ENCODE measurements around the gene TLK1. TPM values are rescaled to one million over a fixed set of nuclear protein-coding genes. Genes with fewer than 3 reads are reported as not detected.

TLK1 gene
- total RNA-seq, 1 donor from 2014 or later, result 106 TPM

DNA sequence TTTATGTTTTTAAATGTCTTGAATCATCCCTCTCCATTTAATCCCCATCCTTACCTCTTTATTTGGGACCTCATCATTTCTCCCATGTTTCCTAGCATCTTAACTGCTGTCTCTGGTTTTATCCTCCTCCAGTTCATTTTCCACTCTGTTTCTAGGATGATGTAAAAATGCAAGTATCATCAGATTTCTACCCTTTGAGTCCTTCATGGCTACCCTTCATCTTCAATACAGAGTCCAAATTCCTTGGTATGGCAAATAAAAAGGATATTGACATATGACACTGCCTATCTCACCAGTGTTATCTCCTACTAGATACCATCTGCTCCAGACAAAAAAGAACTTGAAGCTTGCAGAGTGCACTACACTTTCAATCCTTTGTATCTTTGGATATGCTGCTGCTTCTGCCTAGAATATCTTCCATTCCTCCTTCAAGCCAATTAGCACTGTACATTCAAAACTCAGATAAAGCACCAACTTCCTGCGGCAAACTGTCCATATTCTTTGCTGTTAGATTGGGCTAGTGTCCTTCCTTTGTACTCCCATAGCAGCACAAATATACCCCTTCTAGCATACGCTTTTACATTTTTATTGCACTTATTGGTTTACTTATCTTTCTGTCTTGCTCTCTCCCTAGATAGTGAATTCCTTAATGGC is 24.6 kb upstream of the TLK1 start:
- H3K9me3 Mint-ChIP-seq, result no peaks in the 10 kb centered on the region
- DNase-seq (ENCODE audit: low spot score), result no peak
- no peaks in the 10 kb centered on the region for H3K36me3 Mint-ChIP-seq (ENCODE audit: low read depth)
- peaks cover 17% of the 10 kb centered on the region for H3K4me1 Mint-ChIP-seq (ENCODE audit: low read depth)
- H3K4me3 Mint-ChIP-seq, result no peak overlapping the region
- no peak overlapping the region for H3K27ac Mint-ChIP-seq
- intact Hi-C loops (cut with micrococcal nuclease), result no loop called here
- H3K27me3 Mint-ChIP-seq (ENCODE audit: insufficient read depth), result peaks cover 2% of the 10 kb centered on the region

DNA sequence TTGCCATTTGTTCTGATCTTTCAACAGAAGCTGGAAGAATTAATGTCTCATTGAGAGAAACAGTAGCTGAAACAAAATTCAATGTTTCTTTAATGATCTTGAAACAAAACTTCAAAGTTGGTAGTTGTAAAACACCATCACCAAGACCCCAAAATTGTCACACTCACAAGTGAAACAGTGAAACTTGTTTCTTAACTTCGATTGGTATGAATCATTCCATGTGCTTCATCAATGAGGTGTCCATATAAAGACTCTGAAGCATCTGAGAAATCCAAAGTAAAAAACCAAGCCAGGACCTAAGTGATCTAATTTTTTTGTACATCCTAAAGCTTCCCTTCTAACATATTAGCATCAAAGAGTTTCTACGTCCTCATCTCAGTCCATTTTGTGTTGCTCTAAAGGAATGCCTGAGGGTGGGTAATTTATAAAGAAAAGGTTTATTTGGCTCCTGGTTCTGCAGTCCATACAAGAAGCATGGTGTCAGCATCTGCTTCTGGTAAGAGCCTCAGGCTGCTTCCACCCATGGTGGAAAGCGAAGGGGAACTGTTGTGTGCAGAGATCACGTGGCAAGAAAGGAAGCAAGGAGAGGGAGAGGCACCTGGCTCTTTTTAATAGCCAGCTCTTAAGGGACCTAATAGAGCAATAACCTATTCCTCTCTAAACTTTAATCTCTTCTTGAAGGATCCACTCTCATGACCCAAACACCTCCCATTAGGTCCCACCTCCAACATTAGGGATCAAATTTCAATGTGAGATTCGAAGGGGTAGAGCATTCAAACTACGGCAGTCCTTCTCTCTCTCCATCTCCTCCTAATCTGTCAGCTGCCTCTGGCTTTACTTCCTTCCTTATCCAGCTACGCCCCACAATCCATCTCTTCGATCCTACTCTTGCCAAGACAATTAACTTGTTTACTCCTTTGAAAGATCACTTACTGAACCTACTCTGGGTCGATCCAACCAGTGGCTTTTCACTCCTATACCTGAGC is 20.7 kb upstream of the TLK1 start:
- Mint-ChIP-seq H3K4me1 (ENCODE audit: low read depth) (peaks cover 17% of the 10 kb centered on the region), H3K4me3 (no peak overlapping the region), H3K36me3 (ENCODE audit: low read depth) (no peaks in the 10 kb centered on the region), H3K27me3 (ENCODE audit: insufficient read depth) (peaks cover 2% of the 10 kb centered on the region), H3K9me3 (no peaks in the 10 kb centered on the region), H3K27ac (no peak overlapping the region)
- DNase-seq (ENCODE audit: low spot score), result no peak
- intact Hi-C loops (cut with micrococcal nuclease), result no loop called here

DNA sequence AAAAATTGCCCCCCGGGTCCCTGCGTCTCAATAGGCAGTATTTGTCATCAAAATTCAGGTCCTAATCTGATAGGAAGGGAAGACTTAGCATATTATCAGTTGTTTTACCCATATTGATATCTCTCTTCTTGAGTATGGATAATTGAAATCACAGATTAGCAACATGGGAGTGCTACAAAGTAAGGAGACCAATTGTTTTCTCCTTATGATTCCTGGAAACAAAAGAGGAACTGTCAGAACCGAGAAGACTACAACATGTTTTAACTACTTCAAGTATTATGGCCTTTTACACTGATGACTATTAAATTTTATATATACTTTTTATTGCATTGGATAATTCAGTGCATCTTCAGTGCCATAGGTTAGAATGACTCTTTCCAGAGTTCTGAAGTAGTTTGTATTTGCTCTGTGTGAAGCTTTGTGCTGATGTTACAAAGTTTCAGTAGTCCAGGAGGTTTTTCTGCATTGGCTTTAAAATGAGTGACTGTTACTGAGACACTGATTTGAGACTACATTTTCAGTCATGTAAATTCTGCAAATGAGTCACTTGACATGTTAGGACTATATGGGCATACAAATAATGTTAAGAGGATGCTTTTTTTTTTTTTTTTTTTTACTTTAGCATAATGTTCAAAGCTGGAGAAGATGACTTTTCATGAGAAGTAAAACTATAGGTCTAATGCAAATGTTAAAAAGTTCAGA is 19.7 kb upstream of the TLK1 start:
- peaks cover 17% of the 10 kb centered on the region for H3K4me1 Mint-ChIP-seq (ENCODE audit: low read depth)

DNA sequence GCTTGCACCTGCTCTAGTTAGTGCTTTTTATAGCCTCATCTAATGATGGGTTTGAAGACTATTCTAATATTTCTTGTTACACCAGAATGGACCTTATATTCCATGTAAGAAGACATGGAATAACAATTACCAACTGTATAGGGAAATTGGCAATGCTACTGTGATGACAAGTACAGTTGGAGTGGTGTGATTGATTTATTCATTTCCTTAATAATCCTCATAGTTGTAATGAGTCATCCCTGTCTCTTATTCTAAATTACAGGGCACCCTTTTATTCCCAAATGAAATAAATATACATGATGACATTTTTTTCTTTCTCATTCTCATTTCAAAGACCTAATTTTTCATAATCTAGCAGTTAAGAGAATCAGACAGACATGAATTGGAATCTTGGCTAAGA is 18.3 kb upstream of the TLK1 start:
- Mint-ChIP-seq H3K36me3 (ENCODE audit: low read depth) (no peaks in the 10 kb centered on the region), H3K9me3 (no peaks in the 10 kb centered on the region), H3K27me3 (ENCODE audit: insufficient read depth) (peaks cover 2% of the 10 kb centered on the region), H3K27ac (no peak overlapping the region), H3K4me3 (no peak overlapping the region), H3K4me1 (ENCODE audit: low read depth) (peaks cover 21% of the 10 kb centered on the region)
- DNase-seq (ENCODE audit: low spot score), result no peak
- intact Hi-C loops (cut with micrococcal nuclease), result no loop called here

More for the DNA sequence above, 19.7 kb upstream of the TLK1 start:
- no peak for DNase-seq (ENCODE audit: low spot score)
- H3K9me3 Mint-ChIP-seq, result no peaks in the 10 kb centered on the region
- no peaks in the 10 kb centered on the region for H3K36me3 Mint-ChIP-seq (ENCODE audit: low read depth)
- intact Hi-C loops (cut with micrococcal nuclease), result no loop called here
- no peak overlapping the region for H3K4me3 Mint-ChIP-seq
- no peak overlapping the region for H3K27ac Mint-ChIP-seq
- H3K27me3 Mint-ChIP-seq (ENCODE audit: insufficient read depth), result peaks cover 2% of the 10 kb centered on the region

DNA sequence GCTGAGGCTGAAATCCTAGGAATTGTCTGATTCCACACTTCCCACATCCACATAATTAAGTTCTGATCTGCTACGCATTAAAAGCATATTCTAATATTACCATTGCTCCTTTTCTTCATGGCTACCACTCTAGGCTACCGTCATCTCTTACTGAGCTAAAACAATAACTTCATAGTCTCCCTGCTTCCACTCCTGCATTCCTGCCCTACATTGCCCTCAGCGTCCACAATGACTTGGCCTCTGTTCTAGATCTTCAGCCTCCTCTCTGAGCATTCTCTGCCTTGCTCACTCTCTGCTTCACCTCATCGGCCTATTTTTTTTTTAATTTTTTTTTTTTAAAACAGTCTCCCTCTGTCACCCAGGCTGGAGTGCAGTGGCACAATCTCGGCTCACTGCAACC is 15.8 kb upstream of the TLK1 start:
- Mint-ChIP-seq H3K4me3 (no peak overlapping the region), H3K4me1 (ENCODE audit: low read depth) (peaks cover 33% of the 10 kb centered on the region), H3K36me3 (ENCODE audit: low read depth) (peaks cover 3% of the 10 kb centered on the region), H3K9me3 (peaks cover 4% of the 10 kb centered on the region), H3K27me3 (ENCODE audit: insufficient read depth) (no peaks in the 10 kb centered on the region), H3K27ac (no peak overlapping the region)
- no peak for DNase-seq (ENCODE audit: low spot score)
- intact Hi-C loops (cut with micrococcal nuclease), result no loop called here

DNA sequence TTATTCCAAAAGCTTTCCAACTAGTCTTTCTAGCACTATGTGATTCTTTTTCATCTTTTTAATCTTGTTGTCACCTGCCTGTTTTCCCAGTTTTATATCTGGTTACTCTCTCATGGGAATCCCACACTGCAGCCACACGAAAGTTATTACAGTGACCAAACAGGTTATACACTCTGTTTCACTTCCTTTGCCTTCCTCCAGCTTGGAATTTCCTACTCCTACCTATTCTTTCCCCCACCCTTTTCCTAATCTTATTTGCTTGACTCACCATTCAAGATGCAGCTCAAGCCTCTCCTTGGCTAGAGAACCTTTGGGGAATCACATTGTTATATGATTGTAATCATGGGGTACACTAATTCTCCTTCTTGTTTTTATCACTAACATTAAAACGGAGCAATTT is 13.4 kb upstream of the TLK1 start:
- intact Hi-C loops (cut with micrococcal nuclease), result no loop called here
- Mint-ChIP-seq H3K9me3 (peaks cover 4% of the 10 kb centered on the region), H3K4me3 (no peak overlapping the region), H3K27ac (no peak overlapping the region), H3K27me3 (ENCODE audit: insufficient read depth) (peaks cover 2% of the 10 kb centered on the region), H3K4me1 (ENCODE audit: low read depth) (peaks cover 25% of the 10 kb centered on the region), H3K36me3 (ENCODE audit: low read depth) (peaks cover 4% of the 10 kb centered on the region)
- DNase-seq (ENCODE audit: low spot score), result no peak

DNA sequence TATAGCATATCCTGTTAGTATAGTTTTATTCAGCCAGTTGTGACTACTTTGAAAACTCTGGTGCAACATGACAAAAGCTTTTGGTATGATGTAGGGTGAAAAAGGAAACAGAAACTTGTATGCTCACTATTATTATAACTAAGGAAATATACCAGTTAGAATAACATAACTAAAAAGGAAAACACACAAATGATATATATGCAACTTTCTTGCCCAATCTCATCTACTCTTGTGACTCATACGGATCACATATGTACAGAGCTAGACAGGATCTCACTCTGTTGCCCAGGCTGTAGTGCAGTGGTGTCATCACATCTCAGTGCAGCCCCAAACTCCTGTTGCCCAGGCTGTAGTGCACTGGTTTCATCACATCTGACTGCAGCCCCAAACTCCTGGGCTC is 12.4 kb upstream of the TLK1 start:
- no peak overlapping the region for H3K4me3 Mint-ChIP-seq

DNA sequence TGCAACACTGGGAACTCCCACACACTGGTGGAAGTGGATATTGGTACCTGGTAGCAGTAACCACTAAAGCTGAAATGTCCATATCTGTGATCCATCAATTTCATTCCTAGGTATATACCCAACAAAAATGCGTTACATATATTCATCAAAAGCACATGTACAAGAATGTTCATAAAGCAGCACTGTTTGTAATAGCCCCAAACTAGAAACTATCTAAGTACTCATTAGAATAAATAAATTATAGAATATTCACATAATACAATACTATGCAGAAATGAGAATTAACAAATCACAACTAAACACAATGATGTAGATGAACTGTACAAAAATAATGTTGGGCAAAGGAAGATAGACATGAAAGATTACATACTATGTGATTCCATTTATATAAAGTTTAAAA is 11.1 kb upstream of the TLK1 start:
- Mint-ChIP-seq H3K4me3 (no peak overlapping the region), H3K27me3 (ENCODE audit: insufficient read depth) (peaks cover 6% of the 10 kb centered on the region), H3K9me3 (peaks cover 4% of the 10 kb centered on the region), H3K27ac (no peak overlapping the region), H3K4me1 (ENCODE audit: low read depth) (peaks cover 25% of the 10 kb centered on the region), H3K36me3 (ENCODE audit: low read depth) (peaks cover 4% of the 10 kb centered on the region)
- intact Hi-C loops (cut with micrococcal nuclease), result no loop called here
- DNase-seq (ENCODE audit: low spot score), result no peak

More for the DNA sequence above, 12.4 kb upstream of the TLK1 start:
- Mint-ChIP-seq H3K9me3 (peaks cover 4% of the 10 kb centered on the region), H3K4me1 (ENCODE audit: low read depth) (peaks cover 25% of the 10 kb centered on the region), H3K27ac (no peak overlapping the region), H3K36me3 (ENCODE audit: low read depth) (peaks cover 4% of the 10 kb centered on the region), H3K27me3 (ENCODE audit: insufficient read depth) (peaks cover 6% of the 10 kb centered on the region)
- no peak for DNase-seq (ENCODE audit: low spot score)
- intact Hi-C loops (cut with micrococcal nuclease), result loop anchor here (1.0 kb wide), 3 partner anchors 11 to 146 kb away; no protein-coding TSS in a partner anchor

DNA sequence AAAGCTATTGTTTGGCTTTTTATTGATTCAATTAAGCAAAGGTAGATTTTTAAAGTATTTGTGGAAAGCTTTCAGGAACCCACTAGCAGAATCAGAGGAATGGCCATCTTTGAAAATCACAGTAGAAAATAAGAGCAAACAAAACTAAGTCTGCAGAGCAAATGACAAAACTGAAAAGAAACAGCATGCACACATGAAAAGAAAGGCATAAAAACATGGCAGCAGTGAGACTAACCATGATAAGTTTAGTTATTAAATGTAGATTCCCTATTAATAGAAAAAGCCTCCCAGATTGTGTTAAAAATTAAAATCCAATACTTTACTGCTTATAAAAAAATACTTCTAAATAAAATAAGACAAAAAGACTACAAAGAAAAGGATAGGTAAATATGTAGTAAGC is 9.1 kb upstream of the TLK1 start:
- H3K27me3 Mint-ChIP-seq (ENCODE audit: insufficient read depth), result peaks cover 6% of the 10 kb centered on the region
- no peak overlapping the region for H3K27ac Mint-ChIP-seq
- peaks cover 4% of the 10 kb centered on the region for H3K9me3 Mint-ChIP-seq
- peaks cover 25% of the 10 kb centered on the region for H3K4me1 Mint-ChIP-seq (ENCODE audit: low read depth)
- H3K4me3 Mint-ChIP-seq, result no peak overlapping the region
- intact Hi-C loops (cut with micrococcal nuclease), result no loop called here
- peaks cover 4% of the 10 kb centered on the region for H3K36me3 Mint-ChIP-seq (ENCODE audit: low read depth)
- no peak for DNase-seq (ENCODE audit: low spot score)

DNA sequence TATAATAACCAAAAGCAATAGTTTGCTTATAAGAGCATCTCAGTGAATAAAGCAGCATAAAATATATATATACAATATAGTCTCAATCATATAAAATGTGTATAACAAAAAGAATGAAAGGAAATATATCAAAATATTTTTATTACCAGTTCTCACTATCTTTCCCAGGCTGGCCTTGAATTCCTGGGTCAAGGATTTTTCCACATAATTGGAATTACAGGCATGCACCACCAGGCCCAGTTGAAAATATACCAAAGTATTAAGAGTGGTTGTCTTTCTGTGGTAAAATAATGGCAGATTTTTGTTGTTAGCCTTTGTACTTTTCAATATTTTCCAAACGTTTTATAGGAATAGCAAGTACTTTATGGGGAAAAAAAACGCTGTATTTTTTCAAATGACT is 8.6 kb upstream of the TLK1 start:
- Mint-ChIP-seq H3K36me3 (ENCODE audit: low read depth) (peaks cover 4% of the 10 kb centered on the region), H3K9me3 (peaks cover 4% of the 10 kb centered on the region), H3K27ac (no peak overlapping the region), H3K27me3 (ENCODE audit: insufficient read depth) (peaks cover 6% of the 10 kb centered on the region), H3K4me1 (ENCODE audit: low read depth) (peaks cover 25% of the 10 kb centered on the region), H3K4me3 (no peak overlapping the region)
- no peak for DNase-seq (ENCODE audit: low spot score)
- intact Hi-C loops (cut with micrococcal nuclease), result no loop called here

DNA sequence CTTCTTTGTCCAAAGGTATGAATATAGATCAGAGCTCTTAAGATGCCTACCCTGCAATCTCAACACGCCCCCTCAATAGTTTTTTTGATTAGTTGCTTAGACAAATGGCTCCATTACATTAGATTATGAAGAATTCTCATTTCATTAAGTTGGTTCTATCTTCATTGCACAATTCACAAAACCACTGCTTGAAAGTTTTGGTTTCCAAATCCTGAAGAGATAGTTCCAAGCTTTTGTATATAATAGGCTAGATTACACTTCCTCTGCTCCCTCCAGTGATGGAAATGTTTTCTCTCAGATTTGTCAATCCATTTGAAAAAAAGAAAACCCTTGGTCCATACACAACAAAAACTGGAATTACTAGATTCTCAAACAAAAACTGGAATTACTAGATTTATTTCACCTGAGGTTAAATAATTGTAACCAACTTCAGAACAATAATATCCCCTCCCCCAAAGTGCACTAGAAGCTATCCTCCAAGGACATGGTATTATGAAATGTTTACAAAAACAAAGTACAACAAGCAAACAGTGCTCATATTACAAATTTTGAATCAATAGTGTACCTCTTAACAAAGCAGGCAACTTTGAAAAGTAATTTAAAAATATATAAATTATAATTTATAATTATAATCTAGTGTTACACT is 6.8 kb upstream of the TLK1 start:
- intact Hi-C loops (cut with micrococcal nuclease), result no loop called here
- Mint-ChIP-seq H3K36me3 (ENCODE audit: low read depth) (peaks cover 2% of the 10 kb centered on the region), H3K9me3 (peaks cover under 1% of the 10 kb centered on the region), H3K27ac (no peak overlapping the region), H3K4me1 (ENCODE audit: low read depth) (peaks cover 24% of the 10 kb centered on the region), H3K27me3 (ENCODE audit: insufficient read depth) (peaks cover 6% of the 10 kb centered on the region), H3K4me3 (no peak overlapping the region)
- no peak for DNase-seq (ENCODE audit: low spot score)

DNA sequence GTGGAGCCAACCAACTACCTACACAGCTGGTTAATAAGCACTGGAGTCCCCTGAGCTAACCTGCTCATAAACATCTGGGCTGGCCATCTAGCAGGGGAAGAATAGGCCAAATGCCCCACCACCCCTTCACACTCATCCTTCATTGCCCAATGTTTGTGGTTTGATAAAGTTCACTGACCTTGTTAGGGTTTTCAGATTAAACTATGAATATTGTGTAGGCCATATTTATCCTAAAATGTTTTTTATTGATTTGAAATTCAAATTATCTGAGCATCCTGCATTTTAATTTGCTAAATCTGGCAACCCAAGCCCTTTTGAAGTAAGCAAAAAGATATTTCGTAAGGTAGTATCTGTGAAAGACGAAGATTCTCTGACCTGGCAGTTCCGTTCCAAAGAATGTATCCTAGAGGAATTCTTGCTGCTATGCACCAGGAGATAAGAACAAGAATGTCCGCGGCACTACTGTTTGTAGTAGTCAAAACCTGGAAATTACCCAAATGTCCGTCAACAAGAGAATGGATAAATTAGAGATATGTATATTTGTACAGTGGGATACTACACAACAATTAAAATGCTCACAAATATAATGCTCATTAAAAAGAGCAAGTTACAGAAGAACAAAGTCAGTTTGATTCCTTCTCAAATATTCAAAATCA is 5.8 kb upstream of the TLK1 start:
- Mint-ChIP-seq H3K27ac (no peak overlapping the region), H3K9me3 (no peaks in the 10 kb centered on the region), H3K4me3 (no peak overlapping the region), H3K4me1 (ENCODE audit: low read depth) (peaks cover 31% of the 10 kb centered on the region), H3K36me3 (ENCODE audit: low read depth) (peaks cover 1% of the 10 kb centered on the region), H3K27me3 (ENCODE audit: insufficient read depth) (peaks cover 6% of the 10 kb centered on the region)
- intact Hi-C loops (cut with micrococcal nuclease), result no loop called here
- DNase-seq (ENCODE audit: low spot score), result no peak

All from activated T-helper 1 cell treated with anti-CD3 and anti-CD28 coated beads, Interleukin-12 subunit alpha, Interleukin-12 subunit beta, Interleukin-2, Interleukin-4 antibody, amounts not matched to agents 30 ng/mL and 10 ng/mL and 1 ng/mL, durations not matched to agents 14 hours and 24 hours and 36 hours (primary cell).